Adrenal gland (tissue), 5 donors: ENCODE results near the gene ABCC2.

Experiments used
- CTCF ChIP-seq, 6 experiments: fragments of 450-650 bp in 4 of 6; fragments of 200-600 bp in 2 of 6; sonication (generic) in 1 of 6; IDR thresholded peaks; 1 replicate in 5 of 6; 2 replicates in 1 of 6; pipeline versions ENCODE4 v1.5.1 to v1.8.0; 2016 to 2021; ENCODE audit warnings: antibody characterized with exemption in 6 of 6, mild to moderate bottlenecking in 2 of 6, moderate library complexity in 1 of 6
- POLR2A ChIP-seq, 2 donors: fragments of 450-650 bp; IDR thresholded peaks; one replicate each; pipeline ENCODE4 v1.6.1; 2017; ENCODE audit warnings: antibody characterized with exemption in 2 of 2, mild to moderate bottlenecking in 2 of 2, moderate library complexity in 1 of 2
- donor health status: DM: no; HTN: no; CAD: no.

GRCh38 chr10:99805190-99805589 is 22.8 kb downstream of the ABCC2 start:
- TF ChIP-seq CTCF (IDR thresholded peaks at IDR 0.05) (no peak), POLR2A (IDR thresholded peaks at IDR 0.05) (no peak)
